DND-41 (cell line): ENCODE results near the gene GPR183.

ENCODE experiments used
- ATAC-seq: fragments of 200-7000 bp; cut with Tn5 transposase; 3 replicates; pipeline ENCODE4 v1.9.1; 2021; ENCODE audit warnings: low read depth; ENCODE audit not compliant: insufficient read depth
- DNase-seq: peaks from one replicate; pipeline ENCODE4 v3.0.0-alpha.2; 2020
- H2AFZ ChIP-seq: 2 replicates; pipeline ENCODE4 v1.6.0; 2012; ENCODE audit warnings: low read depth, low read length
- H3K27ac ChIP-seq: 2 replicates; pipeline ENCODE4 v1.5.1; 2012; ENCODE audit warnings: low read length, inconsistent platforms
- H3K27me3 ChIP-seq: fragments of 200-600 bp; sonication (generic); 2 replicates; pipeline ENCODE4 v1.6.0; 2012; ENCODE audit warnings: low read length, mild to moderate bottlenecking, inconsistent platforms; ENCODE audit not compliant: insufficient read depth, poor library complexity
- H3K36me3 ChIP-seq: 2 replicates; pipeline ENCODE4 v1.5.1; 2012; ENCODE audit warnings: low read length, inconsistent platforms; ENCODE audit not compliant: insufficient read depth
- H3K4me1 ChIP-seq: 2 replicates; pipeline ENCODE4 v1.5.1; 2012; ENCODE audit warnings: mild to moderate bottlenecking, low read length; ENCODE audit not compliant: insufficient read depth
- H3K4me2 ChIP-seq: 2 replicates; pipeline ENCODE4 v1.6.0; 2012; ENCODE audit warnings: mild to moderate bottlenecking, moderate library complexity, low read length, inconsistent platforms; ENCODE audit not compliant: insufficient read depth
- H3K4me3 ChIP-seq, 2 experiments: fragments of 200-600 bp in 1 of 2; shearing (Covaris generic) in 1 of 2; 2 replicates each; pipeline ENCODE4 v1.5.1; 2012 to 2016; ENCODE audit warnings: inconsistent platforms in 2 of 2, low read length in 2 of 2, mild to moderate bottlenecking in 2 of 2, low read depth in 1 of 2, moderate library complexity in 1 of 2
- H3K79me2 ChIP-seq: 2 replicates; pipeline ENCODE4 v1.6.0; 2012; ENCODE audit warnings: low read length, inconsistent platforms; ENCODE audit not compliant: insufficient read depth
- H3K9ac ChIP-seq: 2 replicates; pipeline ENCODE4 v1.6.0; 2012; ENCODE audit warnings: low read depth, mild to moderate bottlenecking, inconsistent platforms, low read length, moderate library complexity
- H3K9me3 ChIP-seq: 2 replicates; pipeline ENCODE4 v1.5.1; 2012; ENCODE audit warnings: low read length, moderate library complexity, mild to moderate bottlenecking, inconsistent platforms; ENCODE audit not compliant: insufficient read depth, severe bottlenecking
- H4K20me1 ChIP-seq: 2 replicates; pipeline ENCODE4 v1.6.0; 2012; ENCODE audit warnings: low read length; ENCODE audit not compliant: insufficient read depth
- EZH2 ChIP-seq: IDR thresholded peaks from 3 replicates; pipeline ENCODE4 v1.6.1; 2012; ENCODE audit warnings: borderline replicate concordance, low read depth, mild to moderate bottlenecking, moderate library complexity, low read length, inconsistent platforms; ENCODE audit not compliant: severe bottlenecking
- TF ChIP-seq, protein P1 (sequence below): IDR thresholded peaks from 2 replicates; pipeline ENCODE4 v1.5.1; 2012; ENCODE audit warnings: borderline replicate concordance, low read length, moderate library complexity, mild to moderate bottlenecking; ENCODE audit not compliant: poor library complexity, severe bottlenecking; ENCODE audit errors: extremely low read depth

The GPR183 gene

DNA sequence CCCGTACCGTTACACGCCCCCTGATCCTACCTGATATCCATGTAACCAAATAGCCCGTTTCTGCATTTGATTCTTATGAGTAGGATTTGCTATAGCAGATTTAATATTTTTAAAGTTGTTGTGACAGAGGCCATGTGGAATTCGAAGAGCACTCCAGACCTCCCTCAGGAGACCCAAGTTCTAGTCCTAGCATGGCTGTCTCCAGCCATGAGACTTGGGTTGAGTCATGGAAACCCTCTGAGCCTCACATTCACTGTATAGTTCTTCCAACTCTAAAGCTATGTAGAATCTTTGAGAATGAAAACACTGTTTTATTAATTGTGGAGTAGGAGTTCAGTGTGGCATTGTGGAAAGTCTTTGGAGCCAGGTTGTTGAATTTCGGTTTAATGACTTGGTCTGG lies 8.0 kb upstream of the GPR183 start:
- H3K27me3 ChIP-seq = no peaks in the 10 kb centered on the region
- H2AFZ ChIP-seq = no peak overlapping the region
- H4K20me1 ChIP-seq = peaks cover 7% of the 10 kb centered on the region
- ATAC-seq = no peak
- H3K4me3 ChIP-seq = no peak overlapping the region
- H3K4me2 ChIP-seq = no peak overlapping the region
- H3K9ac ChIP-seq = no peak overlapping the region
- no peaks in the 10 kb centered on the region for H3K4me1 ChIP-seq
- no peaks in the 10 kb centered on the region for H3K9me3 ChIP-seq
- peaks cover 48% of the 10 kb centered on the region for H3K36me3 ChIP-seq
- no peak overlapping the region for H3K27ac ChIP-seq
- 0 out of 2 replicates have a peak, but pooled peaks cover 4% of the 10 kb centered on the region for H3K79me2 ChIP-seq
- DNase-seq = no peak
- no peak for TF ChIP-seq EZH2
- TF ChIP-seq, protein P1, sequence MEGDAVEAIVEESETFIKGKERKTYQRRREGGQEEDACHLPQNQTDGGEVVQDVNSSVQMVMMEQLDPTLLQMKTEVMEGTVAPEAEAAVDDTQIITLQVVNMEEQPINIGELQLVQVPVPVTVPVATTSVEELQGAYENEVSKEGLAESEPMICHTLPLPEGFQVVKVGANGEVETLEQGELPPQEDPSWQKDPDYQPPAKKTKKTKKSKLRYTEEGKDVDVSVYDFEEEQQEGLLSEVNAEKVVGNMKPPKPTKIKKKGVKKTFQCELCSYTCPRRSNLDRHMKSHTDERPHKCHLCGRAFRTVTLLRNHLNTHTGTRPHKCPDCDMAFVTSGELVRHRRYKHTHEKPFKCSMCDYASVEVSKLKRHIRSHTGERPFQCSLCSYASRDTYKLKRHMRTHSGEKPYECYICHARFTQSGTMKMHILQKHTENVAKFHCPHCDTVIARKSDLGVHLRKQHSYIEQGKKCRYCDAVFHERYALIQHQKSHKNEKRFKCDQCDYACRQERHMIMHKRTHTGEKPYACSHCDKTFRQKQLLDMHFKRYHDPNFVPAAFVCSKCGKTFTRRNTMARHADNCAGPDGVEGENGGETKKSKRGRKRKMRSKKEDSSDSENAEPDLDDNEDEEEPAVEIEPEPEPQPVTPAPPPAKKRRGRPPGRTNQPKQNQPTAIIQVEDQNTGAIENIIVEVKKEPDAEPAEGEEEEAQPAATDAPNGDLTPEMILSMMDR = no peak

DNA sequence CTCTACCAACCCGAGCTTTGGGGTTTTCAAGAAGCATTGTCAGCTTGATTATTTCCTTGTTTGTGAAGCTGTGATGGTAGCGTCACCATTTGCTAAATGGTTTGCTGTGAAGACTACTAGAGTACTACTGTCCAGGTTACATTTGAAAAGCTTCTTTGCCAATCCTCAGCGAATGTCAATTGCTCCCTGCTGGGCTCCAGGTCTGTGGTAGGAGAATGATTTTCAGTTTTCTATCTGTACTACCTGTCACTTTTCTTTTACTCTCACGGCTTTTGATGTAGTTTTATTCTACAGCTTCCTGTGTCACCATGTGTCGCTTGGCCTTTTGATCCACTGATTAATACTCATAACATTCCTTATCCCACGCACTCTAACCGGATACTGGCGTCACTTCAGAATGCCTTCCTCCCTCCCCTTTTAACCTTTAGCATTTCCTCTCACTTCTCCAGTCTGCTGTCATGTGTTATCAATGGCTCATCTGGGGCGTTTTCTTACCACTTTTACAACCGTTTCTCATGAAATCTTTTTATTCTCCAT lies 7.5 kb upstream of the GPR183 start:
- Histone ChIP-seq H3K79me2 (0 out of 2 replicates have a peak, but pooled peaks cover 4% of the 10 kb centered on the region), H3K27me3 (no peaks in the 10 kb centered on the region), H4K20me1 (peaks cover 7% of the 10 kb centered on the region), H3K4me1 (no peaks in the 10 kb centered on the region), H3K36me3 (peaks cover 43% of the 10 kb centered on the region), H3K4me2 (no peak overlapping the region), H3K9me3 (no peaks in the 10 kb centered on the region), H3K4me3 (no peak overlapping the region), H3K9ac (no peak overlapping the region), H3K27ac (no peak overlapping the region), H2AFZ (no peak overlapping the region)
- TF ChIP-seq EZH2 = no peak
- TF ChIP-seq, protein P1 = no peak
- DNase-seq (no peak), ATAC-seq (no peak)

DNA sequence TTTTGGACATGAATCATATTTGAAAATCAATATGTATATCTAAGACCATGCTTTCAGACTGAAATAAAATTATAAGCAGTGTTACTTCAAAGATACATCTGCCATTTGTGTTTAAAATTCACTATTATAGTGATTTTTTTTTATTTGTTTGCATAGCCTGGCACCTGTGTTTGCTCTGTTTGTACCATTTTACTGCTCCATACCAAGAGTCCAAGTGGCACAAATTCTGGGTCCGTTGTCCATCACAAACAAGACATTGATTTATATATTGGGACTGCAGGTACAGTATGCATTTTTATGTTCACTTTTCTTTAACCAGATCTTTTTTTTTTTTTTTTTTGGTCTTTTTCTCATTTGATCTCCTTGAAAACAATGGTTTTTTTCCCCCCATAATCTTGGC lies 6.7 kb upstream of the GPR183 start:
- DNase-seq (no peak), ATAC-seq (no peak)
- Histone ChIP-seq H4K20me1 (peaks cover 7% of the 10 kb centered on the region), H3K27ac (no peak overlapping the region), H3K4me2 (no peak overlapping the region), H3K27me3 (no peaks in the 10 kb centered on the region), H3K9ac (no peak overlapping the region), H3K4me1 (no peaks in the 10 kb centered on the region), H3K9me3 (no peaks in the 10 kb centered on the region), H3K36me3 (peaks cover 38% of the 10 kb centered on the region), H3K79me2 (0 out of 2 replicates have a peak, but pooled peaks cover 4% of the 10 kb centered on the region), H2AFZ (no peak overlapping the region), H3K4me3 (no peak overlapping the region)
- no peak for TF ChIP-seq EZH2
- TF ChIP-seq, protein P1 = no peak
